Measurements from ENCODE around the gene TOPAZ1. TPM values are rescaled to one million over a fixed set of nuclear protein-coding genes. Genes with fewer than 3 reads are reported as not detected.
A peak's percentile ranks its signal among the peaks of the same experiment; 100 is the strongest.

The TOPAZ1 gene
- total and polyA plus RNA-seq, 9 of the 15 experiments (the other 6 are each of a cell fraction or from before 2014, with no cell fraction given): 0.01 TPM; not detected in 8

DNA sequence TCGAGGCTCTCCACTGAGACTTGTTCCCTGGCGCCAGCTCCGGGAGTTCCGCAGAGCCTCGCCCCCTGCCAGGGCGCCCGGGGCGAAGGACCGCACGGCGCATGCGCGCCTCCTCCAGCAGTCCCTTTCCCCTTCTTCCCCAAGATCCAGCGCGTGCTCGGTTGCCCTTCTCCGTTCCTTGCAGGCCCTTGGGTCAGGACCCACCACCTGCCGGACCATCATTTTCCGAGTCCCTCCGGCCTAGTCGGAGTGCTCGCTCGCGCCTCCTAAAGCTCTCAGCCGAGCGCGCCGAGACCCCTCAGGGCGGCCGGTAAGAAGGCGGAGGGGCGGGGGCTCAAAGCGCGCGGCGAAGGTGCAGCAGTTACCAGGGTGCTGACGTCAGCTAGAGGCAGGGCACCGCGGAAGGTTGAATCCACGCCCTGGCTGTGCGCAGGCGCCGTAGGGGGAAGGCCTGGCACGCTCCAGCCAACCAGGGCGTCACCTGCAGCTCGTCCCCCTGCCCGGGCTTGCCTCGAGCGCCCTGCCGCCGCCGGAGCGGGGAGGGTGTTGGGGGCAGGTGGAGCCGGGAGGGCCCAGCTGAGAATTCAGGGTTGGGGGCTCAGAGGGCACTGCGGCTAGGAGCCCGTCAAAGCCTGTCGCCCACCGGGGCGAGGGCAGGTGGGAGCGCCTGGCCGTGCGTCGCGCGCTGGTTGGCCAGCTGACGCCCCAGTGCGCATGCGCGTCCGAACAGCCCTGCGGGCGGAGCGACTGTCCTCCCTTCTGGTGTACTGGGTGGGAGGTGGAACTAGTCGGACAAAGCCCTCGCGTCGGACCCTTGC is 96.5 kb downstream of the TOPAZ1 start, which contains the start of gene TCAIM:
Gene TCAIM (plus strand): TSS at position 757 of the 818 bp plus-strand sequence. CDS start 16,017 bp downstream, outside the sequence.
- peaks cover 26% of the 10 kb centered on the region for H3K79me2 ChIP-seq (ENCODE audit: control insufficient read depth, insufficient read depth, low read length)
- CTCF ChIA-PET (ENCODE audit: low intra/inter-chr PET ratio): interaction anchor here (1.1 kb wide), 1 partner anchor 569 kb away, joined by 4 read pairs; no protein-coding TSS in a partner anchor
- FAIRE-seq: peak; percentile 91
- peaks cover 10 to 12% of the 10 kb centered on the region in 2 experiments; a peak in 3 of 5 replicates for H3K4me1 ChIP-seq (replicated peaks in 1 of 2; ENCODE audit: control insufficient read depth in 2 of 2, insufficient read depth in 2 of 2, low read length in 2 of 2)
- peak; percentile 97 for ATAC-seq
- H3K27ac ChIP-seq (ENCODE audit: extremely low read depth, low read depth, low read length): peak within 1 kb of the TSS; percentile 93
- peak within 1 kb of the TSS; percentile 88 to 96 for H3K9ac ChIP-seq (ENCODE audit: insufficient read depth in 1 of 2, low read depth in 2 of 2, low read length in 2 of 2)
- H3K9me3 ChIP-seq (replicated peaks; ENCODE audit: control insufficient read depth, insufficient read depth, low read depth, low read length): no peaks in the 10 kb centered on the region
- no TSS peak for BruUV-seq (replicated peaks)
- no peaks in the 10 kb centered on the region for H4K20me1 ChIP-seq (replicated peaks; ENCODE audit: control insufficient read depth, insufficient read depth, low read length)
- no peaks in the 10 kb centered on the region for H3K9me1 ChIP-seq (ENCODE audit: control insufficient read depth, insufficient read depth, low read length)
- H3K36me3 ChIP-seq (ENCODE audit: control insufficient read depth, insufficient read depth, low read length): no peaks in the 10 kb centered on the region; the same call in 2 of the 3 replicates
- WGBS (ENCODE audit: insufficient coverage, low coverage, missing lambda C conversion rate): under 1% methylated on average over 70 of the region's 77 CpGs
- H3K4me2 ChIP-seq (ENCODE audit: insufficient read depth, low read length): peak within 1 kb of the TSS; percentile 95
- no peaks in the 10 kb centered on the region for H3K27me3 ChIP-seq (ENCODE audit: control insufficient read depth in 2 of 2, insufficient read depth in 2 of 2, low read length in 2 of 2)
- peak within 1 kb of the TSS; percentile 99 for H2AFZ ChIP-seq (ENCODE audit: low read depth, low read length)
- peak; percentile 99 for DNase-seq (ENCODE audit: extremely low read depth in 1 of 4, low spot score in 3 of 4)
- in situ Hi-C loops (cut with MboI) (no loop called here), intact Hi-C loops (cut with micrococcal nuclease) (loop anchor here (2.0 to 5.0 kb wide), 2 partner anchors 103 to 179 kb away; no protein-coding TSS in a partner anchor)
- POLR2A ChIA-PET: interaction anchor here (0.6 to 2.9 kb wide), 11 partner anchors 9 to 1050 kb away, joined by 3 to 16 read pairs (median 4); partner anchors contain the start of genes EXOSC7, LARS2 and ZDHHC3
- peak within 1 kb of the TSS; percentile 65 for H3K4me3 ChIP-seq
- TF ChIP-seq ZNF316 (IDR thresholded peaks at IDR 0.05): peak; percentile 97
- TF ChIP-seq MECOM (CRISPR knock-in tag; IDR thresholded peaks at IDR 0.05): no peak
- TF ChIP-seq TAF1 (IDR thresholded peaks at IDR 0.05; ENCODE audit: control insufficient read depth, extremely low read depth, insufficient read depth, low read length, severe bottlenecking): peak; percentile 73
- no peak for TF ChIP-seq ZBED1 (IDR thresholded peaks at IDR 0.05)
- TF ChIP-seq SOX6 (IDR thresholded peaks at IDR 0.05): peak; percentile 59; the same call in 1 of the 2 replicates
- TF ChIP-seq TCF3 (CRISPR knock-in tag; IDR thresholded peaks at IDR 0.05): no peak; the same call in none of the 2 replicates
- 0 out of 2 replicates have a peak, but pooled peaks have one; percentile 37 for TF ChIP-seq ATF1 (CRISPR knock-in tag; IDR thresholded peaks at IDR 0.05)
- peak; percentile 98 for TF ChIP-seq ATF1 (tag; IDR thresholded peaks at IDR 0.05)
- TF ChIP-seq, protein P1, sequence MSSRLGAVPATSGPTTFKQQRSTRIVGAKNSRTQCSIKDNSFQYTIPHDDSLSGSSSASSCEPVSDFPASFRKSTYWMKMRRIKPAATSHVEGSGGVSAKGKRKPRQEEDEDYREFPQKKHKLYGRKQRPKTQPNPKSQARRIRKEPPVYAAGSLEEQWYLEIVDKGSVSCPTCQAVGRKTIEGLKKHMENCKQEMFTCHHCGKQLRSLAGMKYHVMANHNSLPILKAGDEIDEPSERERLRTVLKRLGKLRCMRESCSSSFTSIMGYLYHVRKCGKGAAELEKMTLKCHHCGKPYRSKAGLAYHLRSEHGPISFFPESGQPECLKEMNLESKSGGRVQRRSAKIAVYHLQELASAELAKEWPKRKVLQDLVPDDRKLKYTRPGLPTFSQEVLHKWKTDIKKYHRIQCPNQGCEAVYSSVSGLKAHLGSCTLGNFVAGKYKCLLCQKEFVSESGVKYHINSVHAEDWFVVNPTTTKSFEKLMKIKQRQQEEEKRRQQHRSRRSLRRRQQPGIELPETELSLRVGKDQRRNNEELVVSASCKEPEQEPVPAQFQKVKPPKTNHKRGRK (tag; IDR thresholded peaks at IDR 0.05): no peak
- TF ChIP-seq POLR2B (IDR thresholded peaks at IDR 0.05; ENCODE audit: low read depth, partially characterized antibody): peak; percentile 91
- no peak for TF ChIP-seq ZNF707 (CRISPR knock-in tag; conservative IDR thresholded peaks at IDR 0.05)
- TF ChIP-seq, protein P2, sequence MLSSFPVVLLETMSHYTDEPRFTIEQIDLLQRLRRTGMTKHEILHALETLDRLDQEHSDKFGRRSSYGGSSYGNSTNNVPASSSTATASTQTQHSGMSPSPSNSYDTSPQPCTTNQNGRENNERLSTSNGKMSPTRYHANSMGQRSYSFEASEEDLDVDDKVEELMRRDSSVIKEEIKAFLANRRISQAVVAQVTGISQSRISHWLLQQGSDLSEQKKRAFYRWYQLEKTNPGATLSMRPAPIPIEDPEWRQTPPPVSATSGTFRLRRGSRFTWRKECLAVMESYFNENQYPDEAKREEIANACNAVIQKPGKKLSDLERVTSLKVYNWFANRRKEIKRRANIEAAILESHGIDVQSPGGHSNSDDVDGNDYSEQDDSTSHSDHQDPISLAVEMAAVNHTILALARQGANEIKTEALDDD (IDR thresholded peaks at IDR 0.05): peak; percentile 84; the same call in 1 of the 2 replicates
- TF ChIP-seq GTF2F1 (IDR thresholded peaks at IDR 0.05; ENCODE audit: low read depth, low read length): peak; percentile 17
- TF ChIP-seq, protein P3, sequence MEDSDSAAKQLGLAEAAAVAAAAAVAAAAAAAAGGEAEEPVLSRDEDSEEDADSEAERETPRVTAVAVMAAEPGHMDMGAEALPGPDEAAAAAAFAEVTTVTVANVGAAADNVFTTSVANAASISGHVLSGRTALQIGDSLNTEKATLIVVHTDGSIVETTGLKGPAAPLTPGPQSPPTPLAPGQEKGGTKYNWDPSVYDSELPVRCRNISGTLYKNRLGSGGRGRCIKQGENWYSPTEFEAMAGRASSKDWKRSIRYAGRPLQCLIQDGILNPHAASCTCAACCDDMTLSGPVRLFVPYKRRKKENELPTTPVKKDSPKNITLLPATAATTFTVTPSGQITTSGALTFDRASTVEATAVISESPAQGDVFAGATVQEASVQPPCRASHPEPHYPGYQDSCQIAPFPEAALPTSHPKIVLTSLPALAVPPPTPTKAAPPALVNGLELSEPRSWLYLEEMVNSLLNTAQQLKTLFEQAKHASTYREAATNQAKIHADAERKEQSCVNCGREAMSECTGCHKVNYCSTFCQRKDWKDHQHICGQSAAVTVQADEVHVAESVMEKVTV (CRISPR knock-in tag; IDR thresholded peaks at IDR 0.05): no peak
- no peak for TF ChIP-seq BRD4 (IDR thresholded peaks at IDR 0.05)
- no peak for TF ChIP-seq SMAD1 (IDR thresholded peaks at IDR 0.05; ENCODE audit: low read depth, low read length, partially characterized antibody)
- TF ChIP-seq CREB1 (IDR thresholded peaks at IDR 0.05): peak; percentile 86
- TF ChIP-seq CREB1 (CRISPR knock-in tag; IDR thresholded peaks at IDR 0.05): peak; percentile 93
- TF ChIP-seq, protein P4, sequence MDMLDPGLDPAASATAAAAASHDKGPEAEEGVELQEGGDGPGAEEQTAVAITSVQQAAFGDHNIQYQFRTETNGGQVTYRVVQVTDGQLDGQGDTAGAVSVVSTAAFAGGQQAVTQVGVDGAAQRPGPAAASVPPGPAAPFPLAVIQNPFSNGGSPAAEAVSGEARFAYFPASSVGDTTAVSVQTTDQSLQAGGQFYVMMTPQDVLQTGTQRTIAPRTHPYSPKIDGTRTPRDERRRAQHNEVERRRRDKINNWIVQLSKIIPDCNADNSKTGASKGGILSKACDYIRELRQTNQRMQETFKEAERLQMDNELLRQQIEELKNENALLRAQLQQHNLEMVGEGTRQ (CRISPR knock-in tag; IDR thresholded peaks at IDR 0.05): peak; percentile 54; the same call in 1 of the 2 replicates

All from K562 (cell line).